ENCODE data around the gene TMEM186.

DNA sequence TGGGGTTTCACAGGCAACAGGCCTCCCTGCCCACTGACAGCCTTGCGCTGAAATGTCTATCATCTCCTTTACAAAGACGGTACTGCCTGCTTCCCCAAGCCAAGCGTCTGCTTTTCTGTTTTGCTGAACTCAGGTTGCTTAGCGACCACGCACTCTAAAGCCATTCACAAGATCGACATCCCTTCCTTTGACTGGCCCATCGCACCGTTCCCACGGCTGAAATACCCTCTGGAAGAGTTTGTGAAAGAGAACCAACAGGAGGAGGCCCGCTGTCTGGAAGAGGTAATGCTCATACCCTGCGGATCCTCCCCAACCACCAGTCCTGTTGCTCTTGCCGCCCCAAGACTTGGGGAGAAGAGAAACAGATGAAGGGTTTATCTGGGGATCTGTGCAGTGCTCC, 28.7 kb downstream of the TMEM186 start:
- TF ChIP-seq, protein P1, sequence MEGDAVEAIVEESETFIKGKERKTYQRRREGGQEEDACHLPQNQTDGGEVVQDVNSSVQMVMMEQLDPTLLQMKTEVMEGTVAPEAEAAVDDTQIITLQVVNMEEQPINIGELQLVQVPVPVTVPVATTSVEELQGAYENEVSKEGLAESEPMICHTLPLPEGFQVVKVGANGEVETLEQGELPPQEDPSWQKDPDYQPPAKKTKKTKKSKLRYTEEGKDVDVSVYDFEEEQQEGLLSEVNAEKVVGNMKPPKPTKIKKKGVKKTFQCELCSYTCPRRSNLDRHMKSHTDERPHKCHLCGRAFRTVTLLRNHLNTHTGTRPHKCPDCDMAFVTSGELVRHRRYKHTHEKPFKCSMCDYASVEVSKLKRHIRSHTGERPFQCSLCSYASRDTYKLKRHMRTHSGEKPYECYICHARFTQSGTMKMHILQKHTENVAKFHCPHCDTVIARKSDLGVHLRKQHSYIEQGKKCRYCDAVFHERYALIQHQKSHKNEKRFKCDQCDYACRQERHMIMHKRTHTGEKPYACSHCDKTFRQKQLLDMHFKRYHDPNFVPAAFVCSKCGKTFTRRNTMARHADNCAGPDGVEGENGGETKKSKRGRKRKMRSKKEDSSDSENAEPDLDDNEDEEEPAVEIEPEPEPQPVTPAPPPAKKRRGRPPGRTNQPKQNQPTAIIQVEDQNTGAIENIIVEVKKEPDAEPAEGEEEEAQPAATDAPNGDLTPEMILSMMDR (IDR thresholded peaks at IDR 0.05), result no peak
- TF ChIP-seq POLR2A (IDR thresholded peaks at IDR 0.05), result no peak
- TF ChIP-seq POLR2AphosphoS5 (IDR thresholded peaks at IDR 0.05), result no peak
- TF ChIP-seq EP300 (IDR thresholded peaks at IDR 0.05; ENCODE audit: low read depth), result no peak

Data from transverse colon (tissue), 4 donors.